ENCODE data around the gene TMEM185A.
"Not testable (repeated sequence)": the region's sequence is repeated elsewhere in the genome, so short reads cannot be mapped to it uniquely, and the experiment has no call there.

The TMEM185A gene

DNA sequence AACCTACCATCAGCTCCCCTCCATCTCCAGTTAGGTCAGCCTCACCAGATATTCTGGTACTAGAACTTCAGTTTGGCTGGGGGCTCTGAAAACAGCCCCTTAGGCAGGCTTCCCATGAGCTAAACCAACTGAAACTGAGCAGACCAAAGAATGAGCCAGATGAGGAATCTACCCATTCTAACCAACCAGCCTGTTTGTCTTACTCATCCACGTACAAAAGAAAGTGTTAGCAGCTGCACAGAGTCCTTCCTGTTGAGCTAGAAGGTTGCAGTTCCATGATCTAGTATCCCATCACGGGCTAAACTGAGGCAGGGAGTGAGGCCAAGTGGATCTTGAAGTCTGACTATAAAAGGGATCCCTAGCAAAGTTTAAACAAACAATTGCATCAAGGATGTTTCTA is 61.8 kb downstream of the TMEM185A start:
- Mint-ChIP-seq H3K9me3 (no peaks in the 10 kb centered on the region), H3K27me3 (peaks cover 6% of the 10 kb centered on the region), H3K36me3 (ENCODE audit: insufficient read depth) (no peaks in the 10 kb centered on the region), H3K4me1 (no peaks in the 10 kb centered on the region), H3K4me3 (no peak overlapping the region), H3K27ac (ENCODE audit: low read depth) (no peak overlapping the region)
- no peak for DNase-seq (ENCODE audit: low spot score in 2 of 2)
- no peak for ATAC-seq (replicated peaks; ENCODE audit: extremely low read depth, poor library complexity, severe bottlenecking)

- Mint-ChIP-seq H3K27ac (ENCODE audit: low read depth) (no peak overlapping the region), H3K9me3 (no peaks in the 10 kb centered on the region), H3K4me3 (no peak overlapping the region), H3K36me3 (ENCODE audit: insufficient read depth) (no peaks in the 10 kb centered on the region), H3K27me3 (peaks cover 6% of the 10 kb centered on the region), H3K4me1 (no peaks in the 10 kb centered on the region)
- DNase-seq (ENCODE audit: low spot score in 2 of 2) (no peak), ATAC-seq (replicated peaks; ENCODE audit: extremely low read depth, poor library complexity, severe bottlenecking) (no peak)
Measured at GRCh38 chrX:149568701-149569296, 62.8 kb downstream of the TMEM185A start.

- Mint-ChIP-seq H3K4me3 (no peak overlapping the region), H3K27me3 (peaks cover 6% of the 10 kb centered on the region), H3K27ac (ENCODE audit: low read depth) (no peak overlapping the region), H3K4me1 (no peaks in the 10 kb centered on the region), H3K9me3 (no peaks in the 10 kb centered on the region), H3K36me3 (ENCODE audit: insufficient read depth) (no peaks in the 10 kb centered on the region)
- no peak for ATAC-seq (replicated peaks; ENCODE audit: extremely low read depth, poor library complexity, severe bottlenecking)
- DNase-seq (ENCODE audit: low spot score in 2 of 2): no peak
Measured at GRCh38 chrX:149567621-149568417, 63.8 kb downstream of the TMEM185A start.

GRCh38 chrX:149563359-149563758 is 68.2 kb downstream of the TMEM185A start:
- Mint-ChIP-seq H3K27me3 (no peaks in the 10 kb centered on the region), H3K4me3 (no peak overlapping the region), H3K36me3 (ENCODE audit: insufficient read depth) (no peaks in the 10 kb centered on the region), H3K4me1 (no peaks in the 10 kb centered on the region), H3K9me3 (no peaks in the 10 kb centered on the region), H3K27ac (ENCODE audit: low read depth) (no peak overlapping the region)
- DNase-seq (ENCODE audit: low spot score in 2 of 2) (no peak), ATAC-seq (replicated peaks; ENCODE audit: extremely low read depth, poor library complexity, severe bottlenecking) (no peak)

DNA sequence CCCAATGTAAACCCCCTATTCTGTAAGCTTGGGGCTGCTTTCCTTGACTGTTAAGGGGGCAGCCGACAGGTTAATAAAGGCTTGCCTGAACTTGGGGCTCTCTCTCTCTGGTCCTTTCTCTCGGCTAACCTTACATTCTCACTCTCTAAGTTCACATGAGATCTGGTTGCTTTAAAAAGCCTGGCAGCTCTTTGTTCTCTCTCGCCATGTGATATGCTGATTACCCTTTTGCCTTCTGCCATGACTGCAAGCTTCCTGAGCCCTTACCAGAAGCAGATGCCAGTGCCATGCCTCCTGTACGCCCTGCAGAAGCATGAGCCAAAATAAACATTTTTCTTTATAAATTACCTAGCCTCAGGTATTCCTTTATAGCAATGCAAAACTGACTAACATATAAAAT is 76.3 kb downstream of the TMEM185A start:
- H3K27me3 Mint-ChIP-seq; H3K4me1 Mint-ChIP-seq; DNase-seq (ENCODE audit: low spot score in 2 of 2); H3K36me3 Mint-ChIP-seq (ENCODE audit: insufficient read depth); H3K9me3 Mint-ChIP-seq; H3K27ac Mint-ChIP-seq (ENCODE audit: low read depth); H3K4me3 Mint-ChIP-seq; ATAC-seq (replicated peaks; ENCODE audit: extremely low read depth, poor library complexity, severe bottlenecking): not testable (repeated sequence)

GRCh38 chrX:149551939-149552248 is 79.7 kb downstream of the TMEM185A start:
- not testable (repeated sequence) for H3K27me3 Mint-ChIP-seq; H3K36me3 Mint-ChIP-seq (ENCODE audit: insufficient read depth); H3K4me3 Mint-ChIP-seq; H3K4me1 Mint-ChIP-seq; ATAC-seq (replicated peaks; ENCODE audit: extremely low read depth, poor library complexity, severe bottlenecking); H3K9me3 Mint-ChIP-seq; H3K27ac Mint-ChIP-seq (ENCODE audit: low read depth); DNase-seq (ENCODE audit: low spot score in 2 of 2)

DNA sequence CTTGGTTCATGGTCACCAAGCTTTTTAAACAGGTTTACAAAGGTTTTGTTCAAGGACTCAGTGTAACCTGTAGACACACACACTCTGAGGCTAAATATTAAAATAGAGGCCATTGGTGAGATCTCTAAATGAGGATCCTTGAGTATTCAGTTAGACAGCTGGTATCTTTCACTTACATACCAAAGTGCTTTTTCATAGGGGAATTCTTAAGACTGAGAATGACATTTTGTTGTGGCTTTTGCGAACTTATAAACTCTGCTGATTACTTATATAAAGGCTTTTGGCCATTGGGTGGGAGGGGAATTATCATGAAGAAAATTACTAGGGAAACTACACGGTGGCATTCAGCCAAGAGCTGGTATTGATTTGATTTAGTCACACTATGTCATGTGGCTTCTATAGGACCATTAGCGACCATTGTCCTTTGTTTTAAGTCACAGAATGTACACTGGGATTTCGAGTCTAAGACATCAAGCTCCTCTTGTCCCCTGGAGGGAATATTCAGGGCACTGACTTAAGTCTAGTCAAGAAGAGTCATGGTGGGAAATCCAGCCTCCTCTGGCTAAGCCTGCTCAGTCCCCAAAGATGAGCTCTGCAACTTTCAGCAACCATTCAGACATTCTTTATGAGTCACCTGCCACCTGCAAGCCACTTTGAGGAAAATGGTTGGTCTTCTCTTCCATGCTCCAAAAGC is 80.2 kb downstream of the TMEM185A start:
- DNase-seq (ENCODE audit: low spot score in 2 of 2); H3K9me3 Mint-ChIP-seq; H3K36me3 Mint-ChIP-seq (ENCODE audit: insufficient read depth); H3K27me3 Mint-ChIP-seq; H3K4me1 Mint-ChIP-seq; H3K27ac Mint-ChIP-seq (ENCODE audit: low read depth); ATAC-seq (replicated peaks; ENCODE audit: extremely low read depth, poor library complexity, severe bottlenecking); H3K4me3 Mint-ChIP-seq: not testable (repeated sequence)

GRCh38 chrX:149550454-149550853 is 81.1 kb downstream of the TMEM185A start:
- H3K4me1 Mint-ChIP-seq: not testable (repeated sequence)
- ATAC-seq (replicated peaks; ENCODE audit: extremely low read depth, poor library complexity, severe bottlenecking): peak; percentile 66

DNA sequence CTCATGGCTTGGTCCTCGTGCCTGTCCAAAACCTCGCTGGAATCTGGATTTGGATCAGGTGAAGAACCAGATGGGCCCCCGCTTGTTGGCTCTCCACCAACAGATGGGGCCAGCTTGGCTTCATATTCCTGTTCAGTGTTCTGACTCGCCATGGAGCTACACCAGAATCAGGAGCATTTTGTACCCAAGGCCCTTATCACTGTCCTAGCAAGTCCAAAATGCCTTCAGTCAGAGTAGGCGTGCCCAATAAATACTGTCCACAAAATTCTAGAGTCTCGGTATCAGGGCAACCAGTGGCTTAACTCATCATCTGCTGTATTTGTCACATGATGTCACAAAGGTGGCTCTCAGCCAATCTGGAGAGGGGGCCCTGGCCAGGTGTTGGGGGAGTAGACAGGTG is 81.9 kb downstream of the TMEM185A start, which contains the start of gene HSFX3:
Gene HSFX3, minus strand, starts transcription at position 224 of the 400 bp plus-strand sequence. Its CDS starts 72 bp downstream, at position 152.
- H3K4me1 Mint-ChIP-seq; ATAC-seq (replicated peaks; ENCODE audit: extremely low read depth, poor library complexity, severe bottlenecking); H3K36me3 Mint-ChIP-seq (ENCODE audit: insufficient read depth); H3K9me3 Mint-ChIP-seq; DNase-seq (ENCODE audit: low spot score in 2 of 2); H3K4me3 Mint-ChIP-seq; H3K27me3 Mint-ChIP-seq: not testable (repeated sequence)
- H3K27ac Mint-ChIP-seq (ENCODE audit: low read depth): peak within 1 kb of the TSS; percentile 62

More at GRCh38 chrX:149550454-149550853, 81.1 kb downstream of the TMEM185A start:
- H3K9me3 Mint-ChIP-seq; H3K4me3 Mint-ChIP-seq; H3K27me3 Mint-ChIP-seq; H3K36me3 Mint-ChIP-seq (ENCODE audit: insufficient read depth); DNase-seq (ENCODE audit: low spot score in 2 of 2): not testable (repeated sequence)
- H3K27ac Mint-ChIP-seq (ENCODE audit: low read depth): peak overlapping the region; percentile 62

DNA sequence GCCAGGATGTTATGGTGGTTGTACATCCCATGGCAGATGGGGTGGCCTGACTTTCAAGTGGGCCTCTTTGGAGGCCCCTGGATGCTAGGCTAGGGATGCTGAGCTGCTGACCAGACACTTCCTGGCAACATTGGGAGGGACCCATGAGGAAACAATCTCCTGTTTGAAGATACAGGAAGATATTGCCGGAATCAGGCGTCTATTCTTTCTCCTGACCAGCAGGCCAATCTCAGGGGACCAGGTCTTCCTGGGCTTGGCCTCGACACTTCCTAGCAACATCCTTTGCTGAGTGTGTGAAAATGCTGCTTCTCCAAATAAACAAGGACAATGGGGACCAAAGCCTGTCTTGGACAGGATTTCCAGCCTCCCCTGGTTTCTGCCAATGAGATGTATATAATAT is 83.8 kb downstream of the TMEM185A start:
- H3K36me3 Mint-ChIP-seq (ENCODE audit: insufficient read depth); H3K4me3 Mint-ChIP-seq; DNase-seq (ENCODE audit: low spot score in 2 of 2): not testable (repeated sequence)

GRCh38 chrX:149546962-149547361 is 84.6 kb downstream of the TMEM185A start:
- ATAC-seq (replicated peaks; ENCODE audit: extremely low read depth, poor library complexity, severe bottlenecking); H3K9me3 Mint-ChIP-seq; H3K27me3 Mint-ChIP-seq; H3K4me1 Mint-ChIP-seq; H3K27ac Mint-ChIP-seq (ENCODE audit: low read depth); H3K36me3 Mint-ChIP-seq (ENCODE audit: insufficient read depth); DNase-seq (ENCODE audit: low spot score in 2 of 2); H3K4me3 Mint-ChIP-seq: not testable (repeated sequence)

More for the DNA sequence above, 83.8 kb downstream of the TMEM185A start:
- H3K27ac Mint-ChIP-seq (ENCODE audit: low read depth); ATAC-seq (replicated peaks; ENCODE audit: extremely low read depth, poor library complexity, severe bottlenecking); H3K27me3 Mint-ChIP-seq; H3K9me3 Mint-ChIP-seq; H3K4me1 Mint-ChIP-seq: not testable (repeated sequence)
